GM15510 (cell line): Measurements from ENCODE around the gene SEMA4C.

Experiments used
- POLR2A ChIP-seq: IDR thresholded peaks from 3 replicates; pipeline ENCODE4 v1.6.1; 2011; ENCODE audit warnings: borderline replicate concordance; ENCODE audit not compliant: insufficient read length; ENCODE audit errors: extremely low read depth

Gene SEMA4C

DNA sequence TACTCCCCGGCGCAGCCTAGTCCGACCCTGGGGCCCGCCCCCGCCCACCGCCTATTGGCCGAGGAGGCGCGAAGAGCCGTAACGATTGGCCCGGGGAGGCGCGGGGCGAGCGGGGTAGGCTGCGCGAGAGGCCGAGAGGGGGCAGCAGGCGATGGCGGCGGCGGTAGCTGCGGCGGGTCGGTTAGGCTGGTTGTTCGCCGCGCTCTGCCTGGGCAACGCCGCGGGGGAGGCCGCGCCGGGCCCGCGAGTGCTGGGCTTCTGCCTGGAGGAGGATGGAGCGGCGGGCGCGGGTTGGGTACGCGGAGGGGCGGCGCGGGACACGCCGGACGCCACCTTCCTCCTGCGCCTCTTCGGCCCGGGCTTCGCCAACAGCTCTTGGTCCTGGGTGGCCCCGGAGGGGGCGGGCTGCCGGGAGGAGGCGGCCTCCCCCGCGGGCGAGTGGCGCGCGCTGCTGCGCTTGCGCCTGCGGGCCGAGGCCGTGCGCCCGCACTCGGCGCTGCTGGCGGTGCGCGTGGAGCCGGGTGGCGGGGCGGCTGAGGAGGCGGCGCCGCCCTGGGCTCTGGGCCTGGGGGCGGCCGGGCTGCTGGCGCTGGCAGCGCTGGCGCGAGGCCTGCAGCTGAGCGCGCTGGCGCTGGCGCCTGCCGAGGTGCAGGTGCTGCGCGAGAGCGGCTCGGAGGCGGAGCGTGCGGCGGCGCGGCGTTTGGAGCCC lies 53.6 kb downstream of the SEMA4C start, which contains the start of gene CNNM3:
TSS of gene CNNM3 (plus strand) at position 142 of the 709 bp plus-strand sequence. CDS start at position 152, 10 bp downstream.
- peak; percentile 82 for TF ChIP-seq POLR2A

GRCh38 chr2:96815326-96816126 lies 54.4 kb downstream of the SEMA4C start:
- no peak for TF ChIP-seq POLR2A

GRCh38 chr2:96813656-96814055 lies 56.2 kb downstream of the SEMA4C start:
- no peak for TF ChIP-seq POLR2A

DNA sequence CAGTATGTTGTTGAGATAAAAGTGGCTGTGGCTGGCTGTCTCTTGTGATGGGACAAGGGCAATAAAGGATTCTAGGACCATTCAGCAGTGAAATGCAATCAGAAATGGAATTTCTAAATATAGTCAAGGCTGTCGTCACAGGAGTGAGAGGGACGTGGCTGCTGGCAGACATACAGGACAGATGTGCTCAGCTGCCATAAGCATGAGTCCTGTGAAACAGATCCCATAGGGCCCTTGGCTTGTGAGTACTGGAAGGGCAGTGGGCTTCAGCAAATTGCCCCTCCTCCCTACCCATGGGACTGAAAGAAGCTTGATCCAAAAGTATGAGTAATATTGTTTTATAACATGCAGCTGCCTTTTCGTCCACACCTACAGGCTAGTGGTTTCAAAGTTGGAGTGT lies 58.0 kb downstream of the SEMA4C start:
- no peak for TF ChIP-seq POLR2A

GRCh38 chr2:96810783-96811192 lies 59.1 kb downstream of the SEMA4C start:
- TF ChIP-seq POLR2A = no peak

DNA sequence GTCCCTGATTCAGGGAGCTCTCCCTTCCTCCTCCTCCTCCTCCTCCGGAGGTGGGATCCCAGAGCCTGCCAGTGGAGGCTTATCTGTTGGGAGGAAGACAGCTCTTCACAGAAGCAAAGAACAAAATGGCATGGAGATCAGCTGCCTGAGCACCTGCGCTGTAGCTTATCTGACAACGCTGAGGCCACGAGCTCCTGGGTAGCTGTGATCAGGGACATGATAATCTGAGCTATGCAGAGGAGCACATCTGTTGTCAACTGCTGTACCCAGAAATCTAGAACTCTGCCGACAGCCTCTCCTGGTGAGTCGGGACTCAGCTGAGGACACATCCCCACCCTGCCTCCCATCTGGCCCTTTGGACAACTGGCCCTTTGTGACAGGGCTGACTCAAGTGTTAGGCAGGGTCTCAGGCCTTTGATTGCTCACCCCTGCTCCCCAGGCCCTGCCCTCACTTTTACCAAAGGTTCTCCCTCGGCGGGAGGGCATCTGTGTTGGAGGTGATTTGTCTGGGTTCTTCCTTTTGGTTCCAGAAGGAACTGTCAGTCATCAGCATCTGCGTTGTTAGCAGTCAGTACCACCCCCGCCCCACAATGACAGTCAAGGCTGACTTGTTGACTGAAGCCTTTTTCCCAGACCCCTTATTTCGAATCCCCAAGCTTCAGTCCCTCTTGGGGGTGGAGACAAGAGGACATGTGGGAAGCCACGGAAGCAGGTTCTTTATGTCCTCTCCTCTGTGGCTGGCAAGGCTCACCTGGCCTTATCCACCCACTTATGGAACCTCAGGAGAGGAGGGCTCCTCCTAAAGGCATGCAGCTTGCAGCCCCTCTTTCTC lies 59.7 kb downstream of the SEMA4C start:
- TF ChIP-seq POLR2A = no peak
